PC-3 (cell line): ENCODE data around the gene BSG. TPM values are rescaled to one million over a fixed set of nuclear protein-coding genes. Genes with fewer than 3 reads are reported as not detected.

Experiments
- ATAC-seq: fragments of 200-7000 bp; cut with Tn5 transposase; 2 replicates; pipeline ENCODE4 v1.9.1; 2020; ENCODE audit warnings: mild to moderate bottlenecking, moderate library complexity
- BruUV-seq: library from RNA; stranded (reverse); fragments of 400-500 nt; replicated peaks from 2 replicates; lab custom pipeline; 2021; lab: Mats Ljungman, UMichigan
- CTCF ChIA-PET: fragments of 300-600 bp; sonication (Branson Sonifier 250); formaldehyde crosslinking; loops from one replicate; lab custom pipeline; 2022; ENCODE audit warnings: antibody characterized with exemption; lab: Charles Lee
- POLR2A ChIA-PET: fragments of 300-600 bp; sonication (Branson Sonifier 250); formaldehyde crosslinking; loops from one replicate; lab custom pipeline; 2022; ENCODE audit warnings: antibody characterized with exemption; ENCODE audit not compliant: unreplicated experiment; lab: Charles Lee
- DNase-seq: peaks from one replicate; pipeline ENCODE4 v3.0.0-alpha.2; 2015
- H2AFZ ChIP-seq: fragments of 300-600 bp; sonication (generic); 2 replicates; pipeline ENCODE4 v1.6.0; 2016; ENCODE audit warnings: antibody characterized with exemption, low read length
- H3F3A ChIP-seq: fragments of 300-600 bp; sonication (generic); one replicate; pipeline ENCODE4 v1.6.0; 2017; ENCODE audit warnings: antibody characterized with exemption, low read length, control low read depth, mild to moderate bottlenecking; ENCODE audit not compliant: unreplicated experiment
- H3K27ac ChIP-seq: fragments of 300-600 bp; sonication (generic); 2 replicates; pipeline ENCODE4 v1.5.1; 2016; ENCODE audit warnings: mild to moderate bottlenecking, low read length
- H3K27me3 ChIP-seq: fragments of 300-600 bp; sonication (generic); 2 replicates; pipeline ENCODE4 v1.6.1; 2016; ENCODE audit warnings: low read length, mixed read lengths
- H3K36me3 ChIP-seq: fragments of 300-600 bp; sonication (generic); 2 replicates; pipeline ENCODE4 v1.6.1; 2016; ENCODE audit warnings: low read depth, mixed run types, low read length, mixed read lengths
- H3K4me1 ChIP-seq: fragments of 300-600 bp; sonication (generic); 2 replicates; pipeline ENCODE4 v1.5.1; 2016; ENCODE audit warnings: low read length; ENCODE audit not compliant: insufficient read depth
- H3K4me2 ChIP-seq: fragments of 300-600 bp; sonication (generic); 2 replicates; pipeline ENCODE4 v1.6.0; 2016; ENCODE audit warnings: low read length
- H3K4me3 ChIP-seq: fragments of 300-600 bp; sonication (generic); 2 replicates; pipeline ENCODE4 v1.5.1; 2016; ENCODE audit warnings: mild to moderate bottlenecking, low read length, mixed read lengths
- H3K79me2 ChIP-seq: fragments of 300-600 bp; sonication (generic); 2 replicates; pipeline ENCODE4 v1.6.1; 2017; ENCODE audit warnings: low read length, mixed read lengths
- H3K9ac ChIP-seq: fragments of 300-600 bp; sonication (generic); 2 replicates; pipeline ENCODE4 v1.6.0; 2016; ENCODE audit warnings: mild to moderate bottlenecking, low read length
- H3K9me2 ChIP-seq: fragments of 300-600 bp; sonication (generic); replicated peaks from 2 replicates; pipeline ENCODE4 v1.6.1; 2016; ENCODE audit warnings: mixed run types, low read length, mixed read lengths
- H3K9me3 ChIP-seq: fragments of 300-600 bp; sonication (generic); 2 replicates; pipeline ENCODE4 v1.6.1; 2016; ENCODE audit warnings: low read length, mixed read lengths
- H4K20me1 ChIP-seq: fragments of 300-600 bp; sonication (generic); 2 replicates; pipeline ENCODE4 v1.6.1; 2016; ENCODE audit warnings: low read length, mixed read lengths
- EZH2 ChIP-seq: fragments of 300-600 bp; sonication (generic); IDR thresholded peaks from one replicate; pipeline ENCODE4 v1.6.1; 2017; ENCODE audit warnings: antibody characterized with exemption, mild to moderate bottlenecking, low read length; ENCODE audit not compliant: unreplicated experiment
- EZH2phosphoT487 ChIP-seq: fragments of 300-600 bp; sonication (generic); IDR thresholded peaks from 2 replicates; pipeline ENCODE4 v1.6.1; 2018; ENCODE audit warnings: mild to moderate bottlenecking, antibody characterized with exemption, low read length, borderline replicate concordance
- intact Hi-C: fragments of 100-400 bp; cut with micrococcal nuclease; formaldehyde crosslinking; loops from 2 replicates; pipeline ENCODE4 v1.9.0; 2023
- total RNA-seq: library from RNA; depleted of rRNA; stranded (reverse); fragments of >200 nt; gene quantifications from 2 replicates; pipeline ENCODE4 v1.2.3, GENCODE V29; 2014
- TF ChIP-seq, protein P1 (sequence below): fragments of 300-600 bp; sonication (generic); conservative IDR thresholded peaks from 2 replicates; pipeline ENCODE4 v1.5.1; 2017; ENCODE audit warnings: antibody characterized with exemption, low read depth, mild to moderate bottlenecking, low read length

The BSG gene
- total RNA-seq, 1 experiment from 2014 or later: 458 TPM

DNA sequence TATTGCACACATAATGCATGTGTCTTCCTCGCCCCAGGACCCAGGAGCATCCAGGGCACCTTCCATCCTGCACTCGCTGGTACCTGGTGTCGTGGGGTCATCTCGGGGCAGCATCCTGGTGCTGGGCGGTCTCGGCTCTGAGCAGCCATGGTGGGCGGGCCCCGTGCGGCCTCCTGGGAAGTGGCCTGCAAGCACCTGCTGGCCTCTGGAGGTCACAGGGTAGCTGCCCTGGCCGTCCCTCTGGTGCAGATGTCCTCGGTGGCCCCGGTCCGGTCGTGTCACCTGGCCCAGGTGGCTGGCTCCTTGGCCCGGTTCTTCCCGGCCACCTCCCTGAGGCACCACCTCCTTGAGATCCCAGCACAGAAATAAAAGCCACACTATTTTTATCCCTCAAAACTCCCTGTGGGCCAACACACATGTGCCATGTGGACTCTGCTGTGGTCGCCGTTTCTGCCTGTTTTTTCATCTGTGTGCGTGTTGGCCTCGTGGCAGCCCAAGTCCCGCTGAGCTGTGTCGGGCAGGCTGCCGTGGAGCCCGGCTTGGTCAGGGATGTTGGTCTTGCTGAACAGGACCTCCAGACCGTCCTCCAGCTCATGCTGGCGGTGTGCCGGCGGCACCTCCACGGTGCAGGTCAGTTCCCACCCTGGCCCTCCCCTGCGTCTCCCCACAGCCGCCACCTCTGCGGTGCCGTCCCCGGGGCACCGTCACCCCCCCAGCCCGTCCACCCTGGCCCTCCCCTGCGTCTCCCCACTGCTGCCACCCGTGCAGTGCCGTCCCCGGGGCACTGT is 33.6 kb upstream of the BSG start:
- H3K9me3 ChIP-seq: no peaks in the 10 kb centered on the region
- H3K4me3 ChIP-seq: no peak overlapping the region
- no peak overlapping the region for H3K27ac ChIP-seq
- intact Hi-C loops: no loop called here
- H3F3A ChIP-seq: no peaks in the 10 kb centered on the region
- DNase-seq (no peak), ATAC-seq (no peak)
- H2AFZ ChIP-seq: no peak overlapping the region
- H3K4me1 ChIP-seq: peaks cover 15% of the 10 kb centered on the region
- TF ChIP-seq EZH2 (no peak), EZH2phosphoT487 (no peak)
- TF ChIP-seq, protein P1, sequence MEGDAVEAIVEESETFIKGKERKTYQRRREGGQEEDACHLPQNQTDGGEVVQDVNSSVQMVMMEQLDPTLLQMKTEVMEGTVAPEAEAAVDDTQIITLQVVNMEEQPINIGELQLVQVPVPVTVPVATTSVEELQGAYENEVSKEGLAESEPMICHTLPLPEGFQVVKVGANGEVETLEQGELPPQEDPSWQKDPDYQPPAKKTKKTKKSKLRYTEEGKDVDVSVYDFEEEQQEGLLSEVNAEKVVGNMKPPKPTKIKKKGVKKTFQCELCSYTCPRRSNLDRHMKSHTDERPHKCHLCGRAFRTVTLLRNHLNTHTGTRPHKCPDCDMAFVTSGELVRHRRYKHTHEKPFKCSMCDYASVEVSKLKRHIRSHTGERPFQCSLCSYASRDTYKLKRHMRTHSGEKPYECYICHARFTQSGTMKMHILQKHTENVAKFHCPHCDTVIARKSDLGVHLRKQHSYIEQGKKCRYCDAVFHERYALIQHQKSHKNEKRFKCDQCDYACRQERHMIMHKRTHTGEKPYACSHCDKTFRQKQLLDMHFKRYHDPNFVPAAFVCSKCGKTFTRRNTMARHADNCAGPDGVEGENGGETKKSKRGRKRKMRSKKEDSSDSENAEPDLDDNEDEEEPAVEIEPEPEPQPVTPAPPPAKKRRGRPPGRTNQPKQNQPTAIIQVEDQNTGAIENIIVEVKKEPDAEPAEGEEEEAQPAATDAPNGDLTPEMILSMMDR: no peak
- H3K4me2 ChIP-seq: no peak overlapping the region
- BruUV-seq: no TSS peak
- peaks cover 13% of the 10 kb centered on the region for H4K20me1 ChIP-seq
- H3K36me3 ChIP-seq: 0 out of 2 replicates have a peak, but pooled peaks cover 11% of the 10 kb centered on the region
- no peak overlapping the region for H3K9ac ChIP-seq
- H3K27me3 ChIP-seq: no peaks in the 10 kb centered on the region
- CTCF ChIA-PET: no interaction called here
- H3K79me2 ChIP-seq: peaks cover 21% of the 10 kb centered on the region
- no peaks in the 10 kb centered on the region for H3K9me2 ChIP-seq
- POLR2A ChIA-PET: no interaction called here

DNA sequence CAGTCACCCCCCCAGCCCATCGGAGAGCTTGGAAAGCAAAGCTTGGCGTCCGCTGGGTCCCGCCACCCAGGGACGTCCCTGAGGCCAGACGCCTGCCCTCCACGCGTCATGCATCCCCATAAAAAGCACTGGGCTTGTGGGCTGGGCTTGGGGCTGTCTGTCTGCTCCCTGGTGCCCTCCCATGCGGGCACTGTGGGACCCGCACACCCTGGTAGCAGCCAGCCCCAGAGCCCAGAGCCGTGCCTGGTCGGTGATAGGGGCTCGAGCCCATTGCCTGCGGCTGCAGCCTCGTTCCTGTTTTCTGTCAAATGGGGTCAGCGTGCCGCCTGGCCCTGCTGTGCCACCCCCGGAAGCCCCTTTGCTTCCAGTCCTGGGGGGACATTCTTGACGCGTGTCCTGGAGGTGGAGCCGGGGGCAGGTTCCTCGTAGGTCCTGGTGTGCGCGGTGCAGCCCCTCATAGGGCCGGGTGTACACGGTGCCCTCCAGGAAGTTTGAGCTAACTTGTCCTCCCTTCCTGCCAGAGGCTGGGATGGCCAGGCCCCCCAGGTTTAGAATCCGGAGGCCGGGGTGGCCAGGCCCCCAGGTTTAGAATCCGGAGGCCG is 32.9 kb upstream of the BSG start:
- ChIA-PET CTCF (no interaction called here), POLR2A (no interaction called here)
- TF ChIP-seq EZH2phosphoT487: no peak
- TF ChIP-seq, protein P1: no peak
- no peak for TF ChIP-seq EZH2
- Histone ChIP-seq H3K36me3 (0 out of 2 replicates have a peak, but pooled peaks cover 11% of the 10 kb centered on the region), H3K27me3 (no peaks in the 10 kb centered on the region), H3K4me1 (peaks cover 10% of the 10 kb centered on the region), H3K27ac (no peak overlapping the region), H3F3A (no peaks in the 10 kb centered on the region), H4K20me1 (peaks cover 7% of the 10 kb centered on the region), H3K4me3 (no peak overlapping the region), H3K79me2 (peaks cover 15% of the 10 kb centered on the region), H2AFZ (no peak overlapping the region), H3K4me2 (no peak overlapping the region), H3K9me3 (no peaks in the 10 kb centered on the region), H3K9ac (no peak overlapping the region), H3K9me2 (no peaks in the 10 kb centered on the region)
- no peak for DNase-seq
- intact Hi-C loops: no loop called here
- no TSS peak for BruUV-seq
- ATAC-seq: no peak
